GM06990 (cell line): ENCODE measurements around the gene SRRT.
A peak's percentile ranks its signal among the peaks of the same experiment; 100 is the strongest.

ENCODE experiments used
- DNase-seq: peaks from one replicate; pipeline ENCODE4 v3.0.0-alpha.2; 2011; ENCODE audit not compliant: insufficient read length; ENCODE audit errors: extremely low read depth
- H3K27me3 ChIP-seq: replicated peaks from 2 replicates; pipeline ENCODE4 v1.6.0; 2011; ENCODE audit warnings: low read length; ENCODE audit not compliant: control insufficient read depth, insufficient read depth
- H3K36me3 ChIP-seq: 2 replicates; pipeline ENCODE4 v1.5.1; 2011; ENCODE audit warnings: low read length; ENCODE audit not compliant: control insufficient read depth, insufficient read depth
- H3K4me3 ChIP-seq: replicated peaks from 2 replicates; pipeline ENCODE4 v1.5.1; 2011; ENCODE audit warnings: low read depth, mild to moderate bottlenecking, control low read depth, low read length
- TF ChIP-seq, protein P1 (sequence below): IDR thresholded peaks from 2 replicates; pipeline ENCODE4 v1.5.1; 2011; ENCODE audit warnings: low read length, control low read depth, mild to moderate bottlenecking, inconsistent platforms; ENCODE audit not compliant: insufficient read depth, poor library complexity, severe bottlenecking

Gene SRRT

DNA sequence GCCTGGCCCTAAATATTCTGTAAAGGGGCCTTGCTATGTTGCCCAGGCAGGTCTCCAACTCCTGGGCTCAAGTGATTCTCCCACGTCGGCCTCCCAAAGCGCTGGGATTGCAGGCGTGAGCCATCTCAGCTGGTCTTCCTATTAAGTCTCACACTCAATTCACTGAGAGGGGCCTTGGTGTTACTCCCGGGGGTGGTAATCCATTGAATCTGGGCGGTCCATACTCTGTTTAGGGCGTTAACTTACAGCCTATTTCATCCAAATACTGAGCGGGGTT, 665 bp upstream of the SRRT start:
- peaks cover 10% of the 10 kb centered on the region for H3K36me3 ChIP-seq

DNA sequence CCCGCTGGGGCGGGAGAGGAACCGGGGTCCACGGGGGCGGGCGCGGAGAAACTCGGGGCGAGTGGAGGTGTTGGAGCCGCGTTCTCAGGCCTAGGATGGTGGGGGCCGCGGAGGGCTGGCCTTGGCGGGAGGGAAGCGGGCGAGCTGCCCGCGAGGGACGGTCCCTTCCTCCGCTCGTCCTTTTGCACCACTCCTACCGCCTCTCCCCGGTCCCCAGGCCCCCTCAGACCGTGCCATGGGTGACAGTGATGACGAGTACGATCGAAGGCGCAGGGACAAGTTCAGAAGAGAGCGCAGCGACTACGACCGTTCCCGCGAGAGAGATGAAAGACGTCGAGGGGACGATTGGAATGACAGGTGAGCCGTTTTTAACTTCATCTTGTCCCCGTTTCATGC, 451 bp downstream of the SRRT start:
- Histone ChIP-seq H3K36me3 (peaks cover 13% of the 10 kb centered on the region), H3K4me3 (peak overlapping the region; percentile 80), H3K27me3 (no peaks in the 10 kb centered on the region)
- TF ChIP-seq, protein P1, sequence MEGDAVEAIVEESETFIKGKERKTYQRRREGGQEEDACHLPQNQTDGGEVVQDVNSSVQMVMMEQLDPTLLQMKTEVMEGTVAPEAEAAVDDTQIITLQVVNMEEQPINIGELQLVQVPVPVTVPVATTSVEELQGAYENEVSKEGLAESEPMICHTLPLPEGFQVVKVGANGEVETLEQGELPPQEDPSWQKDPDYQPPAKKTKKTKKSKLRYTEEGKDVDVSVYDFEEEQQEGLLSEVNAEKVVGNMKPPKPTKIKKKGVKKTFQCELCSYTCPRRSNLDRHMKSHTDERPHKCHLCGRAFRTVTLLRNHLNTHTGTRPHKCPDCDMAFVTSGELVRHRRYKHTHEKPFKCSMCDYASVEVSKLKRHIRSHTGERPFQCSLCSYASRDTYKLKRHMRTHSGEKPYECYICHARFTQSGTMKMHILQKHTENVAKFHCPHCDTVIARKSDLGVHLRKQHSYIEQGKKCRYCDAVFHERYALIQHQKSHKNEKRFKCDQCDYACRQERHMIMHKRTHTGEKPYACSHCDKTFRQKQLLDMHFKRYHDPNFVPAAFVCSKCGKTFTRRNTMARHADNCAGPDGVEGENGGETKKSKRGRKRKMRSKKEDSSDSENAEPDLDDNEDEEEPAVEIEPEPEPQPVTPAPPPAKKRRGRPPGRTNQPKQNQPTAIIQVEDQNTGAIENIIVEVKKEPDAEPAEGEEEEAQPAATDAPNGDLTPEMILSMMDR, result no peak
- no peak for DNase-seq

More for the DNA sequence above, 665 bp upstream of the SRRT start:
- Histone ChIP-seq H3K4me3 (peak overlapping the region; percentile 80), H3K27me3 (no peaks in the 10 kb centered on the region)
- no peak for DNase-seq
- TF ChIP-seq, protein P1, result no peak

GRCh38 chr7:100878013-100878412, 3.1 kb downstream of the SRRT start:
- Histone ChIP-seq H3K27me3 (no peaks in the 10 kb centered on the region), H3K36me3 (peaks cover 20% of the 10 kb centered on the region), H3K4me3 (no peak overlapping the region)
- TF ChIP-seq, protein P1, result no peak
- DNase-seq, result no peak

DNA sequence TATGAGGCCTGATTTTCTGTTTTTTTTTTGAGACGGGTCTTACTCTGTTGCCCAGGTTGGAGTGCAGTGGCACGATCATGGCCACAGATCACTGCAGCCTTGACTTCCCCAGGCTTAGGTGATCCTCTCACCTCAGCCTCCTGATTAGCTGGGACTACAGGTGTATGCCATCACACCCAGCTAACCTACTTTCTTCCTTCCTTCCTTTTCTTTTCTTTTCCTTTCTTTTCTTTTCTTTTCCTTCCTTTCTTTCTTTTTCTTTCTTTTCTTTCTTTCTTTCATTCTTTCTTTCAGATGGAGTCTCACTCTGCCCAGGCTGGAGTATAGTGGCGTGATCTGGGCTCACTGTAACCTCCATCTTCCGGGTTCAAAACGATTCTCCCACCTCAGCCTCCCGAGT, 3.8 kb downstream of the SRRT start:
- Histone ChIP-seq H3K36me3 (peaks cover 26% of the 10 kb centered on the region), H3K27me3 (no peaks in the 10 kb centered on the region), H3K4me3 (no peak overlapping the region)
- TF ChIP-seq, protein P1, result no peak
- DNase-seq, result no peak

DNA sequence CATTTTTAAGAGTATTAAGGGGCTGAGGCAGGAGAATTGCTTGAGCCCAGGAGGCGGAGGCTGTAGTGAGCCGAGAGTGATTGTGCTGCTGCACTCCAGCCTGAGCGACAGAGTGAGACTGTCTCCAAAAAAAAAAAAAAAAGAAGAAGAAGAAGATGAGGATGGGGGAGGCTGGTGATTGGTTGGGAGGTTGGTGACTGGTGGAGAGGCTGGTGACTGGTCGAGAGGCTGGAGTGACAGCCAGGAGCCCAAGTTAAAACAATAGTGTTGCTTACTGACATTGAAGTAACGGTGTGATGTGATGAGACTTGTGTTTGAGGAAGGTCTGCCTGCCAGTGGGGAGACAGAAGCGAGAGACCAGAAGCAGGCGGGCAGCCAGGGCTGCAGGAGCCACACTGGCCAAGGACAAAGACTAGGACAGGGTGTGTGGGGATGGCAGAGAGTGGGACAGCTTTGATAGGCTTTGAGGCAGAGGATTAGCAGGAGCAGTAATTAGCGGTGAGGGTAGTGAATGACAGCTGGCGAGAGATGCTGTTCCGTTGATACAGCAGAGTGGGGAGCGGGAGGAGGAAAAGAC, 4.9 kb downstream of the SRRT start:
- Histone ChIP-seq H3K27me3 (no peaks in the 10 kb centered on the region), H3K4me3 (no peak overlapping the region), H3K36me3 (peaks cover 28% of the 10 kb centered on the region)
- TF ChIP-seq, protein P1, result no peak
- no peak for DNase-seq

GRCh38 chr7:100880645-100881044, 5.7 kb downstream of the SRRT start:
- TF ChIP-seq, protein P1, result no peak
- H3K4me3 ChIP-seq, result no peak overlapping the region
- peaks cover 35% of the 10 kb centered on the region for H3K36me3 ChIP-seq
- no peaks in the 10 kb centered on the region for H3K27me3 ChIP-seq
- DNase-seq, result no peak
